GM12878 (cell line): Measurements from ENCODE around the gene NKAIN1. TPM values are rescaled to one million over a fixed set of nuclear protein-coding genes. Genes with fewer than 3 reads are reported as not detected.
A peak's percentile ranks its signal among the peaks of the same experiment; 100 is the strongest.

Experiments used
- ATAC-seq: fragments of 200-7000 bp; cut with Tn5 transposase; 3 replicates; pipeline ENCODE4 v1.9.1; 2020; ENCODE audit warnings: mild to moderate bottlenecking, moderate library complexity
- BruUV-seq: library from RNA; stranded (reverse); fragments of 400-500 nt; replicated peaks from 2 replicates; lab custom pipeline; 2021; lab: Mats Ljungman, UMichigan
- CTCF ChIA-PET: fragments of 300-600 bp; sonication (Branson Sonifier 250); formaldehyde crosslinking; extraction: SDS; loops from one replicate; lab custom pipeline; 2021; ENCODE audit warnings: inconsistent platforms; lab: Yijun Ruan, JAX
- POLR2A ChIA-PET: fragments of 350-600 bp; formaldehyde crosslinking; extraction: SDS; loops from one replicate; lab custom pipeline; 2021; ENCODE audit warnings: inconsistent platforms; lab: Charles Lee
- RAD21 ChIA-PET: fragments of 300-600 bp; sonication (Branson Sonifier 250); formaldehyde crosslinking; loops from one replicate; lab custom pipeline; 2023; ENCODE audit warnings: antibody characterized with exemption; ENCODE audit not compliant: unreplicated experiment; lab: Charles Lee
- SMC1A ChIA-PET: fragments of 300-600 bp; sonication (Branson Sonifier 250); formaldehyde crosslinking; loops from one replicate; lab custom pipeline; 2023; ENCODE audit not compliant: unreplicated experiment, uncharacterized antibody; lab: Charles Lee
- DNase-seq: peaks from one replicate; pipeline ENCODE4 v3.0.0-alpha.2; 2011; ENCODE audit warnings: low read depth, low spot score
- FAIRE-seq: peaks from 3 replicates; lab custom pipeline; 2011; peaks lifted over from hg19 to GRCh38; lab: Jason Lieb, UNC
- H2AFZ ChIP-seq: 2 replicates; pipeline ENCODE4 v1.6.0; 2011; ENCODE audit warnings: low read depth, low read length, control low read depth; ENCODE audit not compliant: control insufficient read depth
- H3K27ac ChIP-seq: 2 replicates; pipeline ENCODE4 v1.5.1; 2011; ENCODE audit warnings: control low read depth; ENCODE audit not compliant: control insufficient read depth, insufficient read depth
- H3K27me3 ChIP-seq, 2 experiments: replicated peaks in 1 of 2; 2 replicates each; pipeline versions ENCODE4 v1.6.0 to v1.6.1; 2011; ENCODE audit warnings: low read length in 1 of 2; ENCODE audit not compliant: control insufficient read depth in 2 of 2, insufficient read depth in 2 of 2
- H3K36me3 ChIP-seq, 2 experiments: 2 replicates each; pipeline ENCODE4 v1.5.1; 2011; ENCODE audit warnings: low read length in 1 of 2; ENCODE audit not compliant: control insufficient read depth in 2 of 2, insufficient read depth in 2 of 2
- H3K4me1 ChIP-seq: 2 replicates; pipeline ENCODE4 v1.6.1; 2011; ENCODE audit warnings: mild to moderate bottlenecking, low read length, moderate library complexity, mixed read lengths; ENCODE audit not compliant: control insufficient read depth, insufficient read depth
- H3K4me2 ChIP-seq: 2 replicates; pipeline ENCODE4 v1.6.0; 2011; ENCODE audit warnings: control low read depth; ENCODE audit not compliant: control insufficient read depth, insufficient read depth
- H3K4me3 ChIP-seq: fragments of 200-600 bp; sonication (generic); 2 replicates; pipeline ENCODE4 v1.5.1; 2016
- H3K79me2 ChIP-seq: 2 replicates; pipeline ENCODE4 v1.6.0; 2011; ENCODE audit warnings: low read length; ENCODE audit not compliant: control insufficient read depth, insufficient read depth
- H3K9ac ChIP-seq: 2 replicates; pipeline ENCODE4 v1.8.0; 2011; ENCODE audit warnings: low read length, control low read depth, mixed read lengths; ENCODE audit not compliant: control insufficient read depth, insufficient read depth
- H3K9me3 ChIP-seq: replicated peaks from 3 replicates; pipeline ENCODE4 v1.5.1; 2011; ENCODE audit warnings: mild to moderate bottlenecking, low read length; ENCODE audit not compliant: control insufficient read depth, insufficient read depth
- H4K20me1 ChIP-seq: 2 replicates; pipeline ENCODE4 v1.6.0; 2011; ENCODE audit not compliant: control insufficient read depth, insufficient read depth
- BACH1 ChIP-seq: fragments of 450-650 bp; IDR thresholded peaks from 2 replicates; pipeline ENCODE4 v1.6.1; 2017; ENCODE audit warnings: mild to moderate bottlenecking, borderline replicate concordance
- CHD1 ChIP-seq: IDR thresholded peaks from 2 replicates; pipeline ENCODE4 v1.6.1; 2012; ENCODE audit warnings: low read depth, low read length, improper control_type of control experiment
- CTCF ChIP-seq, 3 experiments: IDR thresholded peaks in 2 of 3; conservative IDR thresholded peaks in 1 of 3; 2 replicates each; pipeline ENCODE4 v1.5.1; 2011; ENCODE audit warnings: low read depth in 3 of 3, low read length in 3 of 3, mild to moderate bottlenecking in 3 of 3, control low read depth in 2 of 3, moderate library complexity in 2 of 3, inconsistent platforms in 1 of 3, mixed read lengths in 1 of 3; ENCODE audit not compliant: control insufficient read depth in 2 of 3, insufficient read depth in 1 of 3; ENCODE audit errors: extremely low read depth in 1 of 3
- HCFC1 ChIP-seq: fragments of 150-350 bp; IDR thresholded peaks from 2 replicates; pipeline ENCODE4 v1.6.1; 2014; ENCODE audit warnings: low read length
- IKZF2 ChIP-seq, 2 experiments: fragments of 450-650 bp; IDR thresholded peaks; 2 replicates each; pipeline ENCODE4 v1.6.1; 2017; ENCODE audit warnings: mild to moderate bottlenecking in 2 of 2, moderate library complexity in 2 of 2
- MAX ChIP-seq: IDR thresholded peaks from 2 replicates; pipeline ENCODE4 v1.6.1; 2012; ENCODE audit warnings: low read depth, low read length, improper control_type of control experiment
- NR2F1 ChIP-seq: fragments of 450-650 bp; conservative IDR thresholded peaks from 2 replicates; pipeline ENCODE4 v1.6.1; 2017; ENCODE audit warnings: mild to moderate bottlenecking
- PKNOX1 ChIP-seq: fragments of 450-650 bp; IDR thresholded peaks from 2 replicates; pipeline ENCODE4 v1.6.1; 2016; ENCODE audit warnings: mild to moderate bottlenecking
- POU2F2 ChIP-seq: IDR thresholded peaks from 3 replicates; pipeline ENCODE4 v1.6.1; 2011; ENCODE audit warnings: low read depth, mild to moderate bottlenecking, low read length, borderline replicate concordance
- USF1 ChIP-seq: IDR thresholded peaks from 2 replicates; pipeline ENCODE4 v1.6.1; 2011; ENCODE audit warnings: borderline replicate concordance, low read depth, mild to moderate bottlenecking, moderate library complexity, mixed read lengths, low read length; ENCODE audit not compliant: insufficient read depth; ENCODE audit errors: extremely low read length
- ZBED1 ChIP-seq: IDR thresholded peaks from 2 replicates; pipeline ENCODE4 v1.6.1; 2016; ENCODE audit warnings: borderline replicate concordance
- ZNF384 ChIP-seq: IDR thresholded peaks from 2 replicates; pipeline ENCODE4 v1.6.1; 2012; ENCODE audit warnings: low read depth, mild to moderate bottlenecking, low read length, improper control_type of control experiment, borderline replicate concordance
- WGBS: methylation state at CpG from one replicate; pipeline ENCODE4 v1.1.6; 2016; ENCODE audit warnings: low lambda C conversion rate; ENCODE audit not compliant: insufficient replicate concordance, insufficient coverage; ENCODE audit errors: missing lambda C conversion rate; 5-methylcytosine and 5-hydroxymethylcytosine counted together
- in situ Hi-C: fragments of 300-500 bp; cut with MboI; formaldehyde crosslinking; loops from 9 replicates; pipeline ENCODE4 v1.14.3; 2018; ENCODE audit warnings: mixed read lengths
- intact Hi-C: fragments of 100-400 bp; cut with micrococcal nuclease; formaldehyde crosslinking; loops from one replicate; pipeline ENCODE4 v1.14.2; 2022; ENCODE audit not compliant: unreplicated experiment
- polyA plus RNA-seq, 11 experiments: library from polyadenylated mRNA; depleted of rRNA in 4 of 11; unstranded in 6 of 11; stranded (reverse) in 5 of 11; fragments of >200 nt; fragmentation: Nextera tagmentation in 4 of 11; fragmentation: Illumina TruSeq in 1 of 11; extraction: Ambion mirVana in 4 of 11; extraction: Trizol in 1 of 11; gene quantifications; 1 replicate in 1 of 11; 2 replicates in 10 of 11; pipeline versions ENCODE4 v1.2.1 to v1.2.3, GENCODE V29; 2011 to 2016; ENCODE audit warnings: inconsistent platforms in 2 of 11, missing spikeins in 2 of 11, low read depth in 1 of 11
- total RNA-seq, 4 experiments: library from RNA; depleted of rRNA in 3 of 4; stranded (reverse); fragments of >200 nt in 3 of 4; fragmentation: Illumina TruSeq in 1 of 4; extraction: Trizol in 1 of 4; gene quantifications; 2 replicates each; pipeline versions ENCODE4 v1.2.1 to v1.2.3, GENCODE V29; 2013 to 2021

Gene NKAIN1
- total and polyA plus RNA-seq, 10 of the 15 experiments (the other 5 are each of a cell fraction or from before 2014, with no cell fraction given) = not detected

- H3K9me3 ChIP-seq = no peaks in the 10 kb centered on the region
- H3K27ac ChIP-seq = no peak overlapping the region
- H2AFZ ChIP-seq = no peak overlapping the region
- SMC1A ChIA-PET = interaction anchor here (0.6 kb wide), 1 partner anchor 146 kb away, joined by 4 read pairs; no protein-coding TSS in a partner anchor
- intact Hi-C loops = no loop called here
- H4K20me1 ChIP-seq = no peaks in the 10 kb centered on the region
- POLR2A ChIA-PET = interaction anchor here (0.6 to 0.7 kb wide), 2 partner anchors 15 to 177 kb away, joined by 3 to 4 read pairs; no protein-coding TSS in a partner anchor
- no peak overlapping the region for H3K4me3 ChIP-seq
- no peaks in the 10 kb centered on the region for H3K36me3 ChIP-seq
- no TSS peak for BruUV-seq
- H3K4me2 ChIP-seq = no peak overlapping the region
- 0 out of 2 replicates have a peak, but pooled peaks cover 3% of the 10 kb centered on the region for H3K4me1 ChIP-seq
- no peaks in the 10 kb centered on the region for H3K79me2 ChIP-seq
- H3K9ac ChIP-seq = no peak overlapping the region
- no peak for TF ChIP-seq IKZF2 (IDR thresholded peaks at IDR 0.05)
- TF ChIP-seq ZBED1 = no peak
- TF ChIP-seq CTCF (IDR thresholded peaks at IDR 0.05 in 2 of 3, conservative IDR thresholded peaks at IDR 0.05 in 1 of 3; ENCODE audit: control insufficient read depth in 2 of 3, extremely low read depth in 1 of 3, insufficient read depth in 1 of 3, low read depth in 3 of 3, low read length in 3 of 3) = no peak
- in situ Hi-C loops = no loop called here
- DNase-seq = no peak
- no peak for ATAC-seq
- RAD21 ChIA-PET = no interaction called here
- no peak for FAIRE-seq
- WGBS = 55% methylated on average over 2 of the region's 2 CpGs
- no peaks in the 10 kb centered on the region for H3K27me3 ChIP-seq
- CTCF ChIA-PET = interaction anchor here (0.6 to 1.3 kb wide), 3 partner anchors 26 to 914 kb away, joined by 3 to 4 read pairs (median 3); no protein-coding TSS in a partner anchor
Observed at GRCh38 chr1:31159323-31159722, 80.4 kb downstream of the NKAIN1 start.

- Histone ChIP-seq H4K20me1 (no peaks in the 10 kb centered on the region), H3K36me3 (no peaks in the 10 kb centered on the region), H2AFZ (peak overlapping the region; percentile 91), H3K4me3 (peak overlapping the region; percentile 85), H3K9me3 (no peaks in the 10 kb centered on the region), H3K9ac (peak overlapping the region; percentile 60), H3K27me3 (no peaks in the 10 kb centered on the region), H3K27ac (no peak overlapping the region), H3K4me2 (peak overlapping the region; percentile 90), H3K79me2 (no peaks in the 10 kb centered on the region), H3K4me1 (0 out of 2 replicates have a peak, but pooled peaks cover 3% of the 10 kb centered on the region)
- ChIA-PET SMC1A (no interaction called here), POLR2A (no interaction called here), RAD21 (no interaction called here), CTCF (no interaction called here)
- WGBS = 1% methylated on average over 25 of the region's 46 CpGs
- intact Hi-C loops (no loop called here), in situ Hi-C loops (no loop called here)
- BruUV-seq = no TSS peak
- DNase-seq (no peak), FAIRE-seq (peak; percentile 44), ATAC-seq (peak; percentile 95)
- TF ChIP-seq HCFC1 (peak; percentile 30; the same call in 1 of the 2 replicates), PKNOX1 (peak; percentile 83), USF1 (peak; percentile 62), BACH1 (peak; percentile 71; the same call in 1 of the 2 replicates), ZNF384 (no peak), MAX (peak; percentile 86), POU2F2 (no peak), ZBED1 (no peak), NR2F1 (peak; percentile 61; the same call in 1 of the 2 replicates), CHD1 (no peak)
Observed at GRCh38 chr1:31155216-31155806, 84.4 kb downstream of the NKAIN1 start.
